ENCODE results near the gene GET4. TPM values are rescaled to one million over a fixed set of nuclear protein-coding genes. Genes with fewer than 3 reads are reported as not detected.
"Not testable (repeated sequence)": the region's sequence is repeated elsewhere in the genome, so short reads cannot be mapped to it uniquely, and the experiment has no call there.

GET4 gene
- total RNA-seq, 4 donors from 2014 or later = 46.1 to 67.7 (median 51.6) TPM

GRCh38 chr7:844043-844442, 32.3 kb upstream of the GET4 start:
- no peak for DNase-seq (ENCODE audit: low spot score in 2 of 2)

DNA sequence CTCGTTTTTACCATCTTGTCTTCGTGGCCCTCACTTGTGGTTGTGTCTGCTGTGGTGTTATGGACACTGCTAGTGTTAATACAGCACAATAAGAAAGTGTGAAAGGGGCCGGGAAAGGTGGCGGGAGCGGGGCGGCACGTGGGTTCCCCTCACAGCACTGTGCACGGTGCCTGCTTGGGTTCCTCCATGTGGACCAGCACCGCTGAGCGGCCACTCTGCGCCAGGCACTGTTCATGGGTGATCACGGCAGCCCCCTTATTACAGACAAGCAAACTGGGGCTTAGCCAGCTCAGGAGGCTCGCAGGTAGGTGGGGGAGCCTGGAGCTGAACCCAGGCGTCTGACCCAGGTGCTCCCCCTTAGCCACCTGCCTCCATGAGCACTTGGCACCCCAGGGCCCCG, 31.8 kb upstream of the GET4 start:
- no peak for DNase-seq (ENCODE audit: low spot score in 2 of 2)
- 96 to 98% methylated on average over 15 of the region's 15 CpGs for WGBS, 2 donors
- TF ChIP-seq, protein P1, sequence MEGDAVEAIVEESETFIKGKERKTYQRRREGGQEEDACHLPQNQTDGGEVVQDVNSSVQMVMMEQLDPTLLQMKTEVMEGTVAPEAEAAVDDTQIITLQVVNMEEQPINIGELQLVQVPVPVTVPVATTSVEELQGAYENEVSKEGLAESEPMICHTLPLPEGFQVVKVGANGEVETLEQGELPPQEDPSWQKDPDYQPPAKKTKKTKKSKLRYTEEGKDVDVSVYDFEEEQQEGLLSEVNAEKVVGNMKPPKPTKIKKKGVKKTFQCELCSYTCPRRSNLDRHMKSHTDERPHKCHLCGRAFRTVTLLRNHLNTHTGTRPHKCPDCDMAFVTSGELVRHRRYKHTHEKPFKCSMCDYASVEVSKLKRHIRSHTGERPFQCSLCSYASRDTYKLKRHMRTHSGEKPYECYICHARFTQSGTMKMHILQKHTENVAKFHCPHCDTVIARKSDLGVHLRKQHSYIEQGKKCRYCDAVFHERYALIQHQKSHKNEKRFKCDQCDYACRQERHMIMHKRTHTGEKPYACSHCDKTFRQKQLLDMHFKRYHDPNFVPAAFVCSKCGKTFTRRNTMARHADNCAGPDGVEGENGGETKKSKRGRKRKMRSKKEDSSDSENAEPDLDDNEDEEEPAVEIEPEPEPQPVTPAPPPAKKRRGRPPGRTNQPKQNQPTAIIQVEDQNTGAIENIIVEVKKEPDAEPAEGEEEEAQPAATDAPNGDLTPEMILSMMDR (IDR thresholded peaks at IDR 0.05) = no peak
- TF ChIP-seq POLR2A (IDR thresholded peaks at IDR 0.05) = no peak
- intact Hi-C loops (cut with DNase I; ENCODE audit: low total_unique reads) = no loop called here
- no peak overlapping the region for H3K4me3 ChIP-seq (ENCODE audit: low read depth, poor library complexity, severe bottlenecking)

More at GRCh38 chr7:844043-844442, 32.3 kb upstream of the GET4 start:
- intact Hi-C loops (cut with DNase I; ENCODE audit: low total_unique reads) = no loop called here
- H3K4me3 ChIP-seq (ENCODE audit: low read depth, poor library complexity, severe bottlenecking) = no peak overlapping the region
- WGBS, 2 donors = 91 to 94% methylated on average over 6 to 14 of the region's 14 CpGs
- TF ChIP-seq POLR2A (IDR thresholded peaks at IDR 0.05) = no peak
- TF ChIP-seq, protein P1 (IDR thresholded peaks at IDR 0.05) = no peak

DNA sequence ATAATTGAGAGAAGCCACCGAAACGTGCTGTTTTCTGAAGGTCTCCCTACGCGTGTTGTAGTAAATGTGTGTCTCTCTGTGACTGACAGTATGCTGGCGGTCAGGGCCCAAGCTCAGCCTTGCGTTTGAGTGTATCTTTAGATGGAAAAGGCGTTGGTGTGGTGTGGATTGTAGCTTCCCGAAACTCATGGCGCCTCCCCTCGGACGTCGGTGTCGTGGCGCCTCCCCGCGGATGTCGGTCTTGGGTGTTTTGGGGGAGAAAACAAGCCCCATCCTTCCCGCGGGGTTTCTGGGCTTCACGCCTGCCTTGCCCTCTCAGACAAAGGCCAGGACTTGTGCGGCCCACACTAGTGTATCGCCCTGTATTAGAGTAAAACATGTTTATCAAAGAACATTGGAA, 31.3 kb upstream of the GET4 start:
- no peak for DNase-seq (ENCODE audit: low spot score in 2 of 2)
- intact Hi-C loops (cut with DNase I; ENCODE audit: low total_unique reads) = no loop called here
- no peak for TF ChIP-seq POLR2A (IDR thresholded peaks at IDR 0.05)
- TF ChIP-seq, protein P1 (IDR thresholded peaks at IDR 0.05) = no peak
- 89 to 94% methylated on average over 22 of the region's 22 CpGs for WGBS, 2 donors
- H3K4me3 ChIP-seq (ENCODE audit: low read depth, poor library complexity, severe bottlenecking) = no peak overlapping the region

- DNase-seq (ENCODE audit: low spot score in 2 of 2) = no peak
- TF ChIP-seq, protein P1 (IDR thresholded peaks at IDR 0.05) = no peak
- TF ChIP-seq POLR2A (IDR thresholded peaks at IDR 0.05) = no peak
- intact Hi-C loops (cut with DNase I; ENCODE audit: low total_unique reads) = no loop called here
- 95 to 98% methylated on average over 11 of the region's 11 CpGs for WGBS, 2 donors
- no peak overlapping the region for H3K4me3 ChIP-seq (ENCODE audit: low read depth, poor library complexity, severe bottlenecking)
Observed at GRCh38 chr7:845731-846130, 30.6 kb upstream of the GET4 start.

DNA sequence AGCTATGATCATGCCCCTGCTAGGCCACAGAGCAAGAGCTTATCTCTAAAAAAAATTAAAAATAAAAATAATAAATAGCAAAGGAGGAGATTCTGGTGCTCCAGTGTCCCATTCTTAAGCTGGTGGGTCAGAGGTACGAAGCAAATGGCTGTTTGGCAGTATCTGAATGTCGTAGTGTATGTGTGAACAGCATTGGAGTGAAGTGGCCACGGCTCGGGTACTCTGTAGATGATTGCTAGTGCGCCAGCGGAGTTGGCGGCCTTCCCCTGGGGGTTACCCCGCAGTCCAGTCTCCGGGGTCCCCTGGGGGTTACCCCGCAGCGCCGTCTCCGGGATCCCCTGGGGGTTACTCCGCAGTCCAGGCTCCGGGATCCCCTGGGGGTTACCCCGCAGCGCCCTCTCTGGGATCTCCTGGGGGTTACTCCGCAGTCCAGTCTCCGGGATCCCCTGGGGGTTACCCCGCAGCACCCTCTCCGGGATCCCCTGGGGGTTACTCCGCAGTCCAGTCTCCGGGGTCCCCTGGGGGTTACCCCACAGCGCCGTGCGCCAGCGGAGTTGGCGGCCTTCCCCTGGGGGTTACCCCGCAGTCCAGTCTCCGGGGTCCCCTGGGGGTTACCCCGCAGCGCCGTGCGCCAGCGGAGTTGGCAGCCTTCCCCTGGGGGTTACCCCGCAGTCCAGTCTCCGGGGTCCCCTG, 29.2 kb upstream of the GET4 start:
- intact Hi-C loops (cut with DNase I; ENCODE audit: low total_unique reads); H3K4me3 ChIP-seq (ENCODE audit: low read depth, poor library complexity, severe bottlenecking); DNase-seq (ENCODE audit: low spot score in 2 of 2): not testable (repeated sequence)
- WGBS, 2 donors = 93 to 94% methylated on average over 27 to 28 of the region's 37 CpGs

GRCh38 chr7:847728-848127, 28.6 kb upstream of the GET4 start:
- intact Hi-C loops (cut with DNase I; ENCODE audit: low total_unique reads); DNase-seq (ENCODE audit: low spot score in 2 of 2); H3K4me3 ChIP-seq (ENCODE audit: low read depth, poor library complexity, severe bottlenecking): not testable (repeated sequence)
- 87 to 93% methylated on average over 17 to 19 of the region's 28 CpGs for WGBS, 2 donors

GRCh38 chr7:849145-849544, 27.2 kb upstream of the GET4 start:
- no peak overlapping the region for H3K4me3 ChIP-seq (ENCODE audit: low read depth, poor library complexity, severe bottlenecking)
- intact Hi-C loops (cut with DNase I; ENCODE audit: low total_unique reads) = no loop called here
- no peak for DNase-seq (ENCODE audit: low spot score in 2 of 2)
- WGBS, 2 donors = 88 to 90% methylated on average over 14 of the region's 14 CpGs
- no peak for TF ChIP-seq POLR2A (IDR thresholded peaks at IDR 0.05)
- TF ChIP-seq, protein P1 (IDR thresholded peaks at IDR 0.05) = no peak

Measured in lower leg skin (tissue), 4 donors.